GM12892 (cell line): ENCODE measurements around the gene CPNE4.

Experiments
- POLR2A ChIP-seq: IDR thresholded peaks from 2 replicates; pipeline ENCODE4 v1.6.1; 2011; ENCODE audit warnings: low read depth, low read length, control low read depth
- POLR2AphosphoS5 ChIP-seq: IDR thresholded peaks from 2 replicates; pipeline ENCODE4 v1.6.1; 2011; ENCODE audit warnings: low read depth, low read length, control low read depth
- TAF1 ChIP-seq: IDR thresholded peaks from 2 replicates; pipeline ENCODE4 v1.6.1; 2011; ENCODE audit warnings: low read depth, mild to moderate bottlenecking, control low read depth, low read length, borderline replicate concordance

DNA sequence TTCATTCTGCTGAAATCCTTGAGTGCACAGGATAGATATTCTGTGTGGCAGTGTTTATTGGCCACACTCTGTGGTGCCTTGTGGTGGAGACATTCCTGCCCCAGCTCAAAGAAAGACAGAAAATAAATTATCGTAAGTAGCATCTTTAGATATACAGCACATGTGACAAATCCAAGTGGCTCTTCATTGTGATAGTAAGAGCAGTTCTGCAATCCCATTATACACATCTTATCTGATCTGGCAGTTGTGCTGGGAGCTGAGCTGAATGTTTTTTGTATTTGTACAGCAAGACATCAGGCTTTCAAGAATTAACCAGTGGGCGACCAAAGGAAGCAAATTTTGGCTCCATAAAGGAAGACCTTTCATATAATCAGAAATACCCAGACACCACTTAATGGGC lies 296.7 kb downstream of the CPNE4 start:
- no peak for TF ChIP-seq POLR2AphosphoS5
- TF ChIP-seq POLR2A = no peak
- TF ChIP-seq TAF1 = no peak
